ENCODE results near the gene ABCE1.

DNA sequence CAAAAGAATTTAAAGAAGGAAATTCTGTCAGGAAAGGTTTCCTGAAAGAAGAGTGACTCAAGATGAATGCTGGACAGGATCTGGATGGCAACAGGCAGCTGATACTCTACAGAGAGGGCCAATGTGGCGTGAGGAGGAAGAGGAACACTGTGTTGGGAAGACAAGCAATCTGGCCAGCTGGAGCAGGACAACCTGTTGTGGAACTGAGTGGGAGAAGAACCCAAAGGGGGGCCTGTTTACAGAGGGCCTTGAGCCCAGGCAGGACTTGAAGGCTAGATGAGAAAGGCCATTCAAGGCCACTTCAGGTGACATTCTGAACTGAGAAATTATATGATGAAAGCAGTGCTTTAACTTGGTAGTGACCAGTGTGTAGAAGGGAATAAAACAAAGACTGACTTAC lies 73.8 kb downstream of the ABCE1 start:
- no peak for TF ChIP-seq POLR2A (IDR thresholded peaks at IDR 0.05; ENCODE audit: low read length)
- TF ChIP-seq GATA1 (IDR thresholded peaks at IDR 0.05; ENCODE audit: low read depth, low read length): no peak
